Esophagus squamous epithelium (tissue), 5 donors: ENCODE results near the gene LCTL. TPM values are rescaled to one million over a fixed set of nuclear protein-coding genes. Genes with fewer than 3 reads are reported as not detected.
"Not testable (repeated sequence)": the region's sequence is repeated elsewhere in the genome, so short reads cannot be mapped to it uniquely, and the experiment has no call there.

Experiments
- DNase-seq: peaks from one replicate; lab custom pipeline; 2025; lab: John Stamatoyannopoulos, UW
- H3K27ac ChIP-seq, 4 donors: fragments of 200-600 bp; sonication (generic); one replicate each; pipeline ENCODE4 v1.5.1; 2016 to 2019; ENCODE audit warnings: mild to moderate bottlenecking in 1 of 4
- H3K27me3 ChIP-seq, 4 donors: fragments of 200-600 bp; sonication (generic); 1 replicate in 3 of 4; 2 replicates in 1 of 4; pipeline versions ENCODE4 v1.5.1 to v1.6.0; 2017 to 2021; ENCODE audit warnings: antibody characterized with exemption in 1 of 4
- H3K36me3 ChIP-seq, 3 donors: fragments of 200-600 bp; sonication (generic); one replicate each; pipeline ENCODE4 v1.5.1; 2016 to 2019
- H3K4me1 ChIP-seq, 3 donors: fragments of 200-600 bp; sonication (generic); one replicate each; pipeline ENCODE4 v1.5.1; 2017 to 2019
- H3K4me3 ChIP-seq, 4 donors: fragments of 200-600 bp; sonication (generic); 1 replicate in 3 of 4; 2 replicates in 1 of 4; pipeline ENCODE4 v1.5.1; 2016 to 2019; ENCODE audit warnings: mild to moderate bottlenecking in 2 of 4, moderate library complexity in 1 of 4
- H3K9me3 ChIP-seq, 3 donors: fragments of 200-600 bp; sonication (generic); one replicate each; pipeline ENCODE4 v1.5.1; 2016 to 2019
- POLR2A ChIP-seq, 4 donors: fragments of 450-650 bp; IDR thresholded peaks; one replicate each; pipeline ENCODE4 v1.6.1; 2017; ENCODE audit warnings: antibody characterized with exemption in 4 of 4, mild to moderate bottlenecking in 4 of 4, moderate library complexity in 3 of 4
- WGBS, 2 donors: methylation state at CpG; one replicate each; pipeline ENCODE4 v1.1.5; 2018; 5-methylcytosine and 5-hydroxymethylcytosine counted together
- intact Hi-C: fragments of 100-400 bp; cut with DNase I; formaldehyde crosslinking; loops from one replicate; pipeline ENCODE4 v1.15.0; 2022
- total RNA-seq, 4 donors: library from RNA; depleted of rRNA; stranded (reverse); fragments of >200 nt; gene quantifications; one replicate each; pipeline ENCODE4 v1.1.0, GENCODE V29; 2016
- TF ChIP-seq, protein P1 (sequence below), 6 experiments: fragments of 450-650 bp in 4 of 6; fragments of 200-600 bp in 2 of 6; sonication (generic) in 2 of 6; IDR thresholded peaks; one replicate each; pipeline ENCODE4 v1.5.1; 2016 to 2019; ENCODE audit warnings: antibody characterized with exemption in 6 of 6, mild to moderate bottlenecking in 4 of 6, moderate library complexity in 4 of 6
- donor health status: DM: yes; HTN: yes; CAD: no.

LCTL gene
- total RNA-seq, 4 donors from 2014 or later: not detected

DNA sequence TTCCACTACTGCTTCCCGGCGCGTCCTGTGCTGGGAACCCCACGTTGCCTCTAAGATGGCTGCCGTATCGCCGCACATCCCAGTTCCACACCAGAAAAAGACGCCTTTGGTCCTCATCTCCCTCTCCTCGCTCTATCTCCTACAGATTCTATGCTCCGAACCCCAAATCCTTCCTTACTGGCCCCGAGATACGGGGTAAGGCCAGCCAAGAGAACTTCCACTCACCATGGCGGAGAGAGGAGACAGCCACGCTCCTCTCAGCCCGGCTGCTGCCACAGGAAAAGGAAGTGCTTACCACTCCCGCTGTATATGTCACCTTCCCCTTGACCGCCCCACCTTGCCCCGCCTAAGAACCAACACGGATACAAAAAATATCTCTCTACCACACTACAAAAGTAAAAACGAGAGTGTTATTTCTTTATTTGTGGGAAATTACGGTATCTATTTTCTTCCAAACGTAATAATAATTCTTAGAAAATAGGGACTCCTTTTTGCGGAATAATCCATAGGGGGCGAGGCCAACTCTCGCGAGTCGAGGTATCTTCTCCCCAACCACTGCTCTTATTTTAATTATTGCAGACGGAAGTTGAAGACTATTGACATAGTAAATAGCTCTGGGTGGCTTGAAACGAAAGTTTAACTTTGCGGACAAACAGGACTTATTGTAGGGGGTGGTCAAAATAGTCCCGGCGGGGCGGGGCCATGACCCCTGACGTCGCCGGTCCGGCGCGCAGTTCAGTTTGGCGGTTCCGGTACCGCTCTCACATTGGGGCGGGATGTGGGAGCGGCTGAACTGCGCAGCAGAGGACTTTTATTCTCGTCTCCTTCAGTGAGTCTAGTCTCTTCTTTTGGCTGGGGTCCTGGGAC, 61.0 kb downstream of the LCTL start, which contains the start of the genes RPL4 and ZWILCH:
Gene RPL4 (minus strand): TSS at position 293 of the 867 bp plus-strand sequence. CDS start 65 bp downstream, at position 228.
Gene ZWILCH (plus strand): TSS at position 764 of the 867 bp plus-strand sequence. CDS start 13 bp downstream, at position 777.
- intact Hi-C loops: no loop called here
- Histone ChIP-seq H3K4me1 (peaks cover 6 to 50% (median 27%) of the 10 kb centered on the region in 3 donors), H3K36me3 (peaks cover 9 to 41% (median 17%) of the 10 kb centered on the region in 3 donors), H3K27me3 (no peaks in the 10 kb centered on the region), H3K9me3 (no peaks in the 10 kb centered on the region), H3K4me3 (peak within 1 kb of the TSS; percentile 69 to 98 (median 80)), H3K27ac (peak within 1 kb of the TSS; percentile 88 to 98 (median 95))
- WGBS, 2 donors: 1% methylated on average over 32 to 46 of the region's 46 CpGs
- TF ChIP-seq, protein P1, sequence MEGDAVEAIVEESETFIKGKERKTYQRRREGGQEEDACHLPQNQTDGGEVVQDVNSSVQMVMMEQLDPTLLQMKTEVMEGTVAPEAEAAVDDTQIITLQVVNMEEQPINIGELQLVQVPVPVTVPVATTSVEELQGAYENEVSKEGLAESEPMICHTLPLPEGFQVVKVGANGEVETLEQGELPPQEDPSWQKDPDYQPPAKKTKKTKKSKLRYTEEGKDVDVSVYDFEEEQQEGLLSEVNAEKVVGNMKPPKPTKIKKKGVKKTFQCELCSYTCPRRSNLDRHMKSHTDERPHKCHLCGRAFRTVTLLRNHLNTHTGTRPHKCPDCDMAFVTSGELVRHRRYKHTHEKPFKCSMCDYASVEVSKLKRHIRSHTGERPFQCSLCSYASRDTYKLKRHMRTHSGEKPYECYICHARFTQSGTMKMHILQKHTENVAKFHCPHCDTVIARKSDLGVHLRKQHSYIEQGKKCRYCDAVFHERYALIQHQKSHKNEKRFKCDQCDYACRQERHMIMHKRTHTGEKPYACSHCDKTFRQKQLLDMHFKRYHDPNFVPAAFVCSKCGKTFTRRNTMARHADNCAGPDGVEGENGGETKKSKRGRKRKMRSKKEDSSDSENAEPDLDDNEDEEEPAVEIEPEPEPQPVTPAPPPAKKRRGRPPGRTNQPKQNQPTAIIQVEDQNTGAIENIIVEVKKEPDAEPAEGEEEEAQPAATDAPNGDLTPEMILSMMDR (IDR thresholded peaks at IDR 0.05): peak in 5 of 6 experiments; percentile 6 to 27 (median 24)
- peak in 3 of 4 donors; percentile 83 to 96 (median 95) for TF ChIP-seq POLR2A (IDR thresholded peaks at IDR 0.05)
- DNase-seq: peak; percentile 21

- no peaks in the 10 kb centered on the region for H3K27me3 ChIP-seq
- peak overlapping the region; percentile 69 to 98 (median 80) for H3K4me3 ChIP-seq
- H3K4me1 ChIP-seq: peaks cover 6 to 54% (median 27%) of the 10 kb centered on the region in 3 donors
- 0 to 1% methylated on average over 12 of the region's 12 CpGs for WGBS, 2 donors
- TF ChIP-seq POLR2A (IDR thresholded peaks at IDR 0.05): no peak
- TF ChIP-seq, protein P1 (IDR thresholded peaks at IDR 0.05): no peak
- intact Hi-C loops: no loop called here
- H3K9me3 ChIP-seq: no peaks in the 10 kb centered on the region
- H3K36me3 ChIP-seq: peaks cover 14 to 46% (median 25%) of the 10 kb centered on the region in 3 donors
- no peak for DNase-seq
- H3K27ac ChIP-seq: peak overlapping the region; percentile 88 to 98 (median 95)
Measured at GRCh38 chr15:66503780-66504562, 61.8 kb downstream of the LCTL start.

DNA sequence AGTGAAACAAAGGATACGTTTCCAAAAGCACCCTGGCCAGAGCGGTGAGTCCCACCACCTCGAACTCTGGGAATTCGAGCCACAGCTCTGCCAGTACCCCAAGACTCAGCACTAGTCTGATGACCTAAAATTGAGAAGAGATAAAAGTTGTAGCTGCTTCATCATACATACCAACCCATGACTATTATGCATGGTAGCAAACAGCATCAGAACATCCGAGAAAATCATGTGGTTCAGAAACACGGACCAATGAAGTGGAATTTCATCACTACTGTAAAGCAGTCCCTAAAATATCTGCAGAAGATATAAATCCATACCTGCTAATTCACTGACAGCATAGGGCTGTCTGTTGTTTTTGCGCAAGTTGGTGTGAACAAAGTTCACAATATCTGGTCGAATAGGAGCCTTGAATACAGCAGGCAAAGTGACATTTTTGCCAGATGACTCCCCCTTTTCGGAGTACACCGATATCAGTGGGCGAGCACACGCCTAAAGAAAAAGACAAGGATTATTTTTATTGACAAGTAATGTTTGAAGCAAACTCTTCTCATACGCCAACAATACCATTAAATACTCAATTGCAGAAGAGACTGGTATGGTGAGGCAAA, 62.7 kb downstream of the LCTL start:
- intact Hi-C loops, DNase-seq, H3K27me3 ChIP-seq, H3K9me3 ChIP-seq: not testable (repeated sequence)
- peak overlapping the region; percentile 88 to 98 (median 95) for H3K27ac ChIP-seq
- WGBS, 2 donors: 28 to 29% methylated on average over 13 of the region's 13 CpGs
- peaks cover 6 to 62% (median 32%) of the 10 kb centered on the region in 3 donors for H3K4me1 ChIP-seq
- peak overlapping the region; percentile 69 to 98 (median 80) for H3K4me3 ChIP-seq
- H3K36me3 ChIP-seq: peaks cover 14 to 52% (median 33%) of the 10 kb centered on the region in 3 donors

DNA sequence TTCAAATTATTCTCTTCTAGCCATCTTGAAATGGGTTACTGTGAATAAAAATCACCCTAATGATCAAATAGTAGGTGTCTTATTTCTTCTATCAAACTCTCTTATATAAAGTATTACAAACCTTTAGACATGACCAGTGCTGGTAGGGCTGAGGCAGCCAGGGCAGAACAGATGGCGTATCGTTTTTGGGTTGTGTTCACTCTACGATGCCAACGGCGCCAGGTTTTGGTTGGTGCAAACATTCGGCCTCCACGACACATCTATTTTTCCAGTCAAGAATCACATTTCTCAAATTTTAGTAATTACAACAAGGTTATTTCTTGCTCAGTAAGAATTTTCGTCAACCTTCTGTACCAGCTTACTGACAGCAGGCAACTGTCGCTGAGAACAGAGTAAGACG, 63.3 kb downstream of the LCTL start:
- H3K27me3 ChIP-seq: no peaks in the 10 kb centered on the region
- no peak for DNase-seq
- H3K27ac ChIP-seq: peak overlapping the region in 1 of 4 donors; percentile 97
- peak overlapping the region in 3 of 4 donors; percentile 71 to 98 (median 88) for H3K4me3 ChIP-seq
- H3K4me1 ChIP-seq: peaks cover 6 to 67% (median 36%) of the 10 kb centered on the region in 3 donors
- H3K36me3 ChIP-seq: peaks cover 14 to 55% (median 35%) of the 10 kb centered on the region in 3 donors
- intact Hi-C loops: no loop called here
- WGBS, 2 donors: 42 to 54% methylated on average over 10 of the region's 10 CpGs
- H3K9me3 ChIP-seq: no peaks in the 10 kb centered on the region
- TF ChIP-seq, protein P1 (IDR thresholded peaks at IDR 0.05): no peak
- TF ChIP-seq POLR2A (IDR thresholded peaks at IDR 0.05): no peak

DNA sequence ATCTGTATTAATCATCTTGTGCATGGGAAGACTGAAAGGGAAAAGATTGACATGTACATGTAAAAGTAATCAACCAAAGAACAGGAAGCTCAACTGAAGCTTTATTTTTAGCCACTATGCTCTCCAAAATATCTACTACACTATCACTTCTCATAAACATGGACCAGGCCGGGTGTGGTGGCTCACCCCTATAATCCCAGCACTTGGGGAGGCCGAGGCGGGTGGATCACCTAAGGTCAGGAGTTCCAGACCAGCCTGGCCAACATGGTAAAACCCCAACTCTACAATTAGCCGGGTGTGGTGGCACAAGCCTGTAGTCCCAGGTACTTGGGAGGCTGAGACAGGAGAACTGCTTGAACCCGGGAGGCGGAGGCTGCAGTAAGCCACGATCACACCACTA, 65.5 kb downstream of the LCTL start:
- intact Hi-C loops, H3K4me3 ChIP-seq, DNase-seq, H3K9me3 ChIP-seq, H3K27me3 ChIP-seq: not testable (repeated sequence)
- H3K36me3 ChIP-seq: peaks cover 14 to 60% (median 35%) of the 10 kb centered on the region in 3 donors
- peaks cover 19 to 69% (median 36%) of the 10 kb centered on the region in 3 donors for H3K4me1 ChIP-seq
- peak overlapping the region in 1 of 4 donors; percentile 7 for H3K27ac ChIP-seq
- 73 to 92% methylated on average over 3 to 7 of the region's 7 CpGs for WGBS, 2 donors
